ENCODE measurements around the gene MPND.

Gene MPND

DNA sequence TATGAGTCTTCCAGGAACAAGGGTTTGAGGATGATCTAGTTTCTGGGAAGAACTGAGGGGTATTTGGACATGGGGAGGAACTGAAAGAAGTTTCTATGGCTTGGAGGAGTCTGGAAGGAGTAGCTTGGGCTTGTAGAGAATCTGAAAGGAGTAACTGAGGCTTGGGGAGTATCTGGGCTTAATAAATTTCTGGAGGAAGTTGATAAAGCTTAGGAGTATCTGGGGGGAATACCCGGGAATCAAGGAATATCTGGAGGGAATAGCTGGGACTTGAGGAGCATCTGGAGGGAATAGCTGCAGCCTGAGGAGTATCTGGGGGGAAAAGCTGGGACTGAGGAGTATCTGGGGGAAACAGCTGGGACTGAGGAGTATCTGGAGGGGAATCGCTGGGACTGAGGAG, 22.9 kb upstream of the MPND start:
- DNase-seq (ENCODE audit: low spot score): no peak

DNA sequence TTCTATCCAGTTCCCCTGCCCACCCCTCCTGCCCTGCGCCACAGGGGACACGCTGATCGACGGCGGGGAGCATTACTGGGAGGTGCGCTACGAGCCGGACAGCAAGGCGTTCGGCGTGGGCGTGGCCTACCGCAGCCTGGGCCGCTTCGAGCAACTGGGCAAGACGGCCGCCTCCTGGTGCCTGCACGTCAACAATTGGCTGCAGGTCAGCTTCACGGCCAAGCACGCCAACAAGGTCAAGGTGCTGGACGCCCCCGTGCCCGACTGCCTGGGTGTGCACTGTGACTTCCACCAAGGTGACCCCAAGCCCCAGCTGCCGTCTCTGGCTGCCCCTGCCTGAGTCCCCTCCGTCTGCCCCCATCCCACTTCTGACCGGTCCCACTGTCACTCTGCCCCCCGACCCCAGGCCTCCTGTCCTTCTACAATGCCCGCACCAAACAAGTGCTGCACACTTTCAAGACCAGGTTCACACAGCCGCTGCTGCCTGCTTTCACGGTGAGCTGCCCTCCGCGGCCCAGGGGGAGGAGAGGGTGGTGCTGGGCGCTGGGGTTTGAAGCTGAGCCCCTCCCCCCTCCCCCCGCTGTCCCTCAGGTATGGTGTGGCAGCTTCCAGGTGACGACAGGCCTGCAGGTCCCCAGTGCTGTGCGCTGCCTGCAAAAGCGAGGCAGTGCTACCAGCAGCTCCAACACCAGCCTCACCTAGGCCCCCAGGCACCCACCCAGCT, 20.3 kb upstream of the MPND start:
- no peak for DNase-seq (ENCODE audit: low spot score)

DNA sequence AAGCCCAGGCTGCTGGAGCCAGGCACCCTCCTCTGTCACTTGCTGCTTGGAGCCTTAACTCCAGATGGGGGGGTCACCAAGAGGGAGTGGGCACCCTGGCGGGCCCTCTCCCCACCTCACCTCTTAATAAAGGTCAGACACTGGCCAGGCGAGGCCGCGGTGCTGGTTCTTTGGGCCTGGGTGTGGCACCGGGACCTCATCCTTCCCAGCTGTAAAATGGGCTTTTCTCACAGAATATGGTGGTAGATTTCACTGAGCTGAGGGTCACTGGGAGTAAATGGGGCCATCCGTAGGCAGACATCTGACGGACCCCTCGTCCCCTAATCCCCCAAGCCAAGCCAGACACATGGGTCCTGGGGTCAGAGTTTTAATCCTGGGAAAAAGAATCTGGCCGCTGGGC, 19.7 kb upstream of the MPND start:
- no peak for DNase-seq (ENCODE audit: low spot score)

DNA sequence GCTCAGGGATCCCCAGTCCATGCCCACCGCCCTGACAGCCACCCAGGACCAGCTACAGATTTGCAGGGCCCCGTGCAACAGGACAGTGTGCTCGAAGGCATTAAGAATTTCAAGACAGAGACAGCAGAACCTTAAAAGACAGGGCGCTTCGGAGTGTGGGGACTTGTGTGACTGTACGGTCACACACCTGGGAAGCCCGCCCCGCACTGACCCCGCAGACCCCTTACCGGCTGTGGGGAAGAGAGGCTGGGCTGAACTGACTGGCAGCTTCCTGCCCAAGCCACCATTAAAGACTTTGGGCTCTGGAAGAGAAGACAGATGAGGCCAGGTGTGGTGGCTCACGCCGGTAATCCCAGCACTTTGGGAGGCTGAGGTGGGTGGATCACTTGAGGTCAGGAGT, 19.1 kb upstream of the MPND start:
- no peak for DNase-seq (ENCODE audit: low spot score)

DNA sequence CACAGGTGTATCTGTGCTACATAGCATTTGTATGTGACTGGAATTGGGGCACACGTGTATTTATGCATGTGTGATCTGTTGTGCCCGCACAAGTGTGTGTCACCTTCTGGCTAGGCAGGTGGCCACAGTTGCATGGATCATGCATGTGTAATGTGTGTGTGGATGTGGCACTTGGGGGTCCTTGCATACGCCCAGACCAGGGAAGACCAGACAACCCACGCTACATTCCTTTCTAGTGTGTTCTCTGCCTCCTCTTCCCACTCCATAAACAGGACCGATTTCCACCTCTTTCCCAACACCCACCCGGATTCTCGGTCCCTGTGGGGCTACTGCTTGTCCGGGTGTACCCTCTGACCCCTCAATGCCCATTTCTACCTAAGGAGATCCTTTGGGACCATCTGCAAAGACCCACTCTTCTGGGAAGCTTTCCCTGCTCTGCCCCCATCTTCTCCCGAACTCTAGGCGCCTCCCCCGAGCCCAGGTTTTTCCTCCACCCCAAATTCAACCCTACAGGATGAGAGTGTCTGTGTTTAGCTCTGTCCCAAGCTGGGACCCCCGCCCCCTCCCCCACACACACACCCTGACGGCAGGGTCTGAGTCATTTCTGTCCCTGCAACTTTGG, 17.0 kb upstream of the MPND start:
- no peak for DNase-seq (ENCODE audit: low spot score)

DNA sequence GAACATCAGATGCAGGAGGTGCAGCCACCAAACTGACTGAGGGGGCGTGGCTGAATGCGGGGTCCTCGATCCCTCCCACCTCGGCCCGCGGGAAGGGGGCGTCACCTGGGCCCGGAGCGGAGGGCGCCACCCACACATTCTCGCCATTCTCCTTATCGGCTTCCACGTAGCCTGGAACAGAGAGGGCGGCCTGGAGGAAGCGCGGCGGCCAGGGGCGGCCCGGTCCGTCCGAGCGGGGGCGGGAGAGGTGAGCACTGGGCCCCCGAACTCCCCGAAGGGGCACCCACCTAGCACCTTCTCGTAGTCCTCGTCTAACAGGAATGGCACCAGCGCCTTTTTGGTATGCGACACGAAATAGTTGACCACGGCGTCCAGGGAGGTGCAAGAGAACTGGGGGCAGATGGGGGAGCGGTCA, 16.5 kb upstream of the MPND start:
- DNase-seq (ENCODE audit: low spot score): no peak

DNA sequence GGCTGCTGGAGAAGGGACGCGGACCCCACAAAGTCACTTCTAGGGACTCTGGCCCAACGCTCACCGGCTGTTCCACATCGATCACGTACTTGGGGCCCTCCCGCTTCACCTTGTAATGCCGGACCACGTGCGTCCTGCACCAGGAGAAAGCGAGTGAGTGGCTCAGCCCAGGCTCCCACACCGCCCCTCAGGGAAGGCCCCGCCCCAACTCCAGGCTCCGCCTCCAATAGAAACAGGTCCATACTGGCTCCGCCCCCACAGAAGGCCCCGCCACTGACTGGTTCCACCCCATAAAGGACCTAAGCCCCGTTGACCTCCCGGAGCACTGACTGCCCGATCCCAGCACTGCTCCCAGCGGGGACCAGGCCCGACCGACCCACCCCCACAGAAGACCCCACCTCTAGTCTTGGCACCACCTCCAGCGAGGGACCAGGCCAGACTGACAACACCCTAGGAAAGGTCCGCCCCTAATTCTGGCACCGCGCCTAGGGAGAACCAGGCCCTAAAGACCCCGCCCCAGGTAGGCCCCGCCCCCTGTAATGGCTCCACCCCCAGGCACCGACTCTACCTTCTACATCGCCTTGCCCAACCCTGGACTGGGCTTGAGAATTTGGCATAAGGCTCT, 16.0 kb upstream of the MPND start:
- DNase-seq (ENCODE audit: low spot score): no peak

DNA sequence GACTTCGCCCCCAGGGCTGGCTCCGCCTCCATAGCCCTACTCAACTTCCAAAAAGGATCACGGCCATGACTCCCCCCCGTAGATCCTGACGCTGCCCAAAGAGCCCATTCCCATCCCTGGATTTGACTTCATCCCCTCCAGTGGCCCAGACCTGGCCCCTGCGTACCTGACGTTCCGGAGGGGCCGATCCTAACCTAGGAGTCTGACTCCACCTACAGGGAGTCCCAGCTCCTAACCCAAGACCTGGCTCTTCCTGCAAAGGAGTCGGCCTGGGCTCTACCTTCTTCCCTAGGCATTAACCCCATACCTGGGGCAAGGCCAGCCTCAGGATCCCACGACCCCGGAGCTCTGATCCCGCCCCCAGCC, 15.5 kb upstream of the MPND start:
- no peak for DNase-seq (ENCODE audit: low spot score)

DNA sequence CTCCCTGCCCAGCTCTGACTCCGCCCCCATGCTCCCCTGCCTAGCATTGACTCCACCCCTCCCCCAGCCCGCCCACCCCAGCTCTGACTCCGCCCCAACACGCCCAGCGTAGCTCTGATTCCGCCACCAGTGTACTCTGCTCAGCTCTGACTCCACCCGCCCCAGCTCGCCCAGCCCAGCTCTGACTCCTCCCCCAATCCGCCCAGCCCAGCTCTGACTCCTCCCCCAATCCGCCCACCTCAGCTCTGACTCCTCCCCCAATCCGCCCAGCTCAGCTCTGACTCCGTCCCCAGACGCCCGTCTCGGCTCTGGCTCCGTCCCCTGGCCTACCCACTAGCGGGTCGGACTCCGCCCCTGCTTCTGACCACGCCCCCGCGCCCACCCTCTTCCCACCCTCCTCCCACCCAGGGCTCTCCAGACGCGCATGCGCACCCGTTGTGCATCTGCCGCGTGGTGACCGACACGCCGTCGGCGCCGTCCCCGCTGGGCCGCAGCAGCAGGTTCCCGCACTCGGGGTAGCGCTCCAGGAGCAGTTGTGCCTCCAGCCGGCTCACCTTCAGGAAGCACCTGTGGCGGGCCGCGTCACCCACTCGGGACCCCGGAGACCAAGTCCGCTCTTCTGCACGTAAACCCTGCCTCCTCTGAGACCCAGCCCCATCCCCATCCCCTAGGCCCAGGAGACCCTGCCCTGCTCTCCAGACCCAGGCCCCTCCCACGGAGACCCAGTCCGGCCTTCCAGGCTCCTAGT, 14.9 kb upstream of the MPND start:
- peak; percentile 94 for DNase-seq (ENCODE audit: low spot score)

DNA sequence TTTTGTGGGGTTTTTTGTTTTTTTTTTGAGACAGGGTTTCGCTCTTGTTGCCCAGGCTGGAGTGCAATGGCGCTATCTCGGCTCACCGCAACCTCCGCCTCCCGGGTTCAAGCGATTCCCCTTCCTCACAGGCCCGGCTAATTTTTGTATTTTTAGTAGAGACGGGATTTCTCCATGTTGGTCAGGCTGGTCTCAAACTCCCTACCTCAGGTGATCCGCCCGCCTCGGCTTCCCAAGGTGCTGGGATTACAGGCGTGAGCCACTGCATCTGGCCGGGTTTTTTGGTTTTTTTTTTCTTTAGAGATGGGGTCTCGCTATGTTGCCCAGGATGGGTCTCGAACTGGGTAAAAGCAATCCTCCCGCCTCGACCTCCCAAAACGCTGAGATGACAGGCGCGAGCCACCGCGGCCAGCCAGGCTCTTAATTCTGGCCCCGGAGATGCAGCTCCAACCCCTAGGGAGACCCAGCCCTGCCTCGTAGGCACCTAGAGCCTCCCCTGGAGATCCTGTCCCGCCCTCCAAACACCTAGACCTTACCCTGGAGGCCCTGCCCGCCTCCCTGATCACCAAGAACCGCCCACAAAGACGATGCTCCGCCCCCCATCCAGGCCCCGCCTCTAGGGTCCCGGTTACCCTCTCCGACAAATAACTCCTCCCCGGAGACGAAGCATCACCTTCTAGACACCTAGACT, 14.2 kb upstream of the MPND start:
- peak; percentile 58 for DNase-seq (ENCODE audit: low spot score)

DNA sequence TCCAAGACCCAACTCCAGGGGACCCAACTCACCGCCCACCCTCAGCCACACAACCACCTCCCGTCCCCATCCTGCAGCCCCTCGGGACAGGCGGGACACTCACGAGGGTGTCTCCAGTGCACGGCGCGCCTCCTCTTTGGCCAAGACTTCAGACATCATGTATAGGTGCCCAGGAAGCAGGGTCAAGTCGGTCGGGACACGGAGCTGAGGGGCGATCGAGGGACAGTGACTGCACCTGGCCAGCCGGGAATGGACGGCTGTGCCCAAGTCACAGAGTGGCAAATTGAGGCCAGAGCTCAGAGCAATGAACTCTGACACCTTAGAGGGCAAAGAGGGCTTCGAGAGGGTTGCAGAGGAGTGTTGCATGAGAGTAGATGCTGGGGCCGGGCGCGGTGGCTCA, 13.5 kb upstream of the MPND start:
- no peak for DNase-seq (ENCODE audit: low spot score)

DNA sequence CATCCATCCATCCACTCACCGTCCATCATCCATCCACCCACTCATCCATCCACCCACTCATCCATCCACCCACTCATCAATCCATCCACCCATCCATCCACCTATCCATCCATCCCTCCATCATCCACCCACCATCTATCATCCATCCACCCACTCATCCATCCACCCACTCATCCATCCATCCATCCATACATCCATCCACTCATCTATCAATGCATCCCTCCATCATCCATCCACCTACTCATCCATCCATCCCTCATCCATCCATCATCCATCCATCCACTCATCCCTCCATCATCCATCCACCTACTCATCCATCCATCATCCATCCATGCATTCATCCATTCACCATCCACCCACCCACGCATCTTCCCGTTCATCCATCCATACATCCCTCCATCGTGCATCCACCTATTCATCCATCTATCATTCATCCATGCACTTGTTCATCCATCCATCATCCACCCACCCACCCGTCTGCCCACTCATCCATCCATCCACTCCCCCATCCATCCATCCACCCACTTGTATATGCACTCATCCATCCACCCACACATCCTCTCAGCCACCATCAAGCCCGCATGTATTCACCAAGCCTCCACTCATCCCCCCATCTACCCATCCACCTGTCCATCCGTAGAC, 8.3 kb upstream of the MPND start:
- DNase-seq (ENCODE audit: low spot score): no peak

DNA sequence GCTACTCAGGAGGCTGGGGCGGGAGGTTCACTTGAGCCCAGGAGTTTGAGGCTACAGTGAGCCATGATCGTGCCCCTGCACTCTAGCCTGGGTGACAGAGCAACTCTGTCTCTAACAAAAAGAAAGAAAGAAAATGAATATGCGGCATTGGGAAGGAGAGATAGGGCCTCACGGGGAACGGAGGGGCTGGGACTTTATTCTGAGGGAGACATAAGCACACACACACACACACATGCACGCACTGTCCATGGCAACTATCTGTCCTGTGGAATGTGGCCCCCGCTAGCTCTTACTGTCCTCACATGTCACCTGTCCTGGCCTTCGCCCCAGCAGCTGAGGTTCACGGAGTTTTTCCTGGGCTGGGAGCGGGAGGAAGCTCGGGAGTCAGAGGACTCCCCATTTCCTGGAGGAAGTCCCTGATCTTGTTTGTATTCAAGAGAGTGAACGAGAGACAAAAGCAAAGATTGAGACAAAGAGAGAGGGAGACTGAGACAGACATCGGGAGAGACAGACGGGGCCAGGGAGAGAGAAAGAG, 5.4 kb upstream of the MPND start:
- no peak for DNase-seq (ENCODE audit: low spot score)

DNA sequence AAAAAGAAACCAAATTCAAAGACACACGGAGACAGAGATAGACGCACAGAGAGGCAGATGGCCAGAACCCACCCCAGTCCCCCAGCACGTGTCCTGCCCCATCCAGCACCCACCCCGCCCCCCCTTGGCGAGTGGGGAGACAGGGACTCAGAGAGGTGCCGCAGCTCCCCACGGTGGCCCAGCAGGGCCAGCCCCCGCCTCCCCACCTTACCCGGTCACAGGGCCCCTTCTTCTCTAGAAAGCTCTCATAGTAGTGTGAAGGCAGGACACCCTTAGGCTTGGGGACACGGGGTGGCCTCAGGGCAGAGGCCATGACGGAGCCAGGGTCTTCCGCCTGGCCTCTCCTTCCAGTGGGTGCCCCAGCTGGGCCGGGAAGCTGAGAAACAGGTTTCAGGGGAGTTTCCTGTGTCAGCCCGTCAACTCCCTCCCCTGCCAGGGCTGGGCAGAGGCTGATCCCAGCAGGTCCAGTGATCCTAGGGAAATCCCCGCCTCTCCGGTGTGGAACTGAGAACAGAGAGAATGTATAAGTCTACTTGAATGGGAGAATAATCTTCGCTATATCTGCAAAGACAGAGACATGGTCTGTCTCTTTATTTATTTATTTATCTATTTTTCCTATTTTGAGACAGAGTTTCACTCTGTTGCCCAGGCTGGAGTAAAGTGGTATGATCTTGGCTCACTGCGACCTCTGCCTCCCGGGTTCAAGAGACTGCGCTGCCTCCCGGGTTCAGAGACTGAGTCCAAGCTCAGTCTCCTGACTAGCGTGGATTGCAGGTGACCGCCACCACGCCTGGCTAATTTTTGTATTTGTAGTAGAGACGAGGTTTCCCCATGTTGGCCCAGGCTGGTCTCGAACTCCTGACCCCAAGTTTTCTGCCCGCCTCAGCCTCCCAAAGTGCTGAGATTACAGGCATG, 4.7 kb upstream of the MPND start, which contains the start of gene STAP2:
Gene STAP2, minus strand, starts transcription at position 387 of the 915 bp plus-strand sequence. Its CDS starts 74 bp downstream, at position 313.
- DNase-seq (ENCODE audit: low spot score): no peak

DNA sequence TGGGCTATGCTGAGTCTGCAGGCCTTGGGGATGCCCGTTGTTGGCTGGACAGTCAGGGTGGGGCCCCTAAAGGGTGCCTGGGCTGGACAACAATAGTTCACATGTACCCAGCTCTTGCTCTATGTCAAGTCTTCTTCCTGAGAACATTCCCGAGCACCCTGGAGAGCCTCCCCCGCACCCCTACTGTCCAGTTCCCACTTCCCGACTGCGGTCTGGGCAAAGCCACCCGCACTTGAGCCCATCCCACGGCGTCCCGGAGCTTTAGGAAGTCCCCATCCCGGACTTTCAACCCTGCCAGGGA, 1.1 kb upstream of the MPND start:
- DNase-seq (ENCODE audit: low spot score): no peak

DNA sequence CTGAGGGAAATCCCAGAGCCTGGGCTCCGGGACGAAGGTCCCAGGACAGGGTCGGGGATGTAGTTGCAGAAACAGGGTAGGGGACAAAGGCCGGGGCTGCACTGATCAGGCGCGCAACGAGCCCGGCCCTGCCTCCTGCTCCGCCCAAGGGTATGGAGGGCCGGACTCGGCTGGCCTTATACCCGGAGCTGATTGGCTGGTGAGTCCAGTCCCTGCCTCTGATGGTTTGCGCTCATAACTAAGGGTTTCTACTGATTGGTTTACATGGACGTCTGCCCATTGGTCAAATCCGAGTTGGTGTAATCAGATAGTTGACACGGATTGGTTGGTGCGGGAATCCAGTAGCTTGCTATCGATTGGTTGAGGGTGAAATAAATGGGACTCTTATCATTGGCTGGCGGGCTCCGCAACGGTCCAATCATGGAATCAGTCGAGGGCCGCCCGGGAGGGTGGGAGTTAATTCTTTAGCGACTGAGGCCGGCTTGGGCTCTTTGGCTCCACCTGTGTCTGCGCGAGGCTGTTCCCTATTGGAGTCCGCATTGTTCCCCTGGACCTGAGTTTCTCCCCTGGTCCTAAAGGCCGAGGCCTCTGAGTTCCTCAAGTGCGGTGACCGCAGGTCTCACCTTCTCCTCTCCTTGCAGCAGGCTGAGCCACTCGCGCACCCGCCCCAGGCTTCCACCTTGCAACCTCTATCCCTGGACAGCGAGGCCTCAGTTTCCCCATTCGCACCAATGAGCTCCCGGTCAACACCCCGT, 570 bp upstream of the MPND start:
- peak; percentile 89 for DNase-seq (ENCODE audit: low spot score)

DNA sequence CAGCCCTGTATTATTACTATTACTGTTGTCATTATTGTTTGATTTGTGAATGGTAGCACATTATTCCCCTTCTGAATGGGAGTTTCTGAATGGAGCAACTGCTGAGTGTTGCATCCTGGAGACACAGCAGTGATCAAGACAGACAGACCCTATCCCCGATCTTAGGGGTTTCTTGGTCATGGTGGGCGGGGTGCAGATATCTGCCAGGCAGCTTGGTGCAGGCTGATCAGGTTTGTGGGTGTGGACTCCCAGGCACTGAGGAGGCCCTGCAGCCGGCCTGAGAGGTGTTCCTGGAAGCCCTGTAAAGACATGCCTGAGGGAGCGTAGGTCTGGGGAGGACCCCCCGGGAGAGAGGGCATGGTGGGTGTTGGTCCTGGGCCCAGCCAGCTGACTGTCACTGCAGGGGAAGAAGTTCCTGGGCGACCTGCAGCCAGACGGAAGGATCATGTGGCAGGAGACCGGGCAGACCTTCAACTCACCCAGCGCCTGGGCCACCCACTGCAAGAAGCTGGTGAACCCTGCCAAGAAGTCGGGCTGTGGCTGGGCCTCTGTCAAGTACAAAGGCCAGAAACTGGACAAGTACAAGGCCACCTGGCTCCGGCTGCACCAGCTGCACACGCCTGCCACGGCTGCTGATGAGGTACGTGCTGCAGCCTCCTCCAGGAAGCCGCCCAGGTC, 2.1 kb downstream of the MPND start:
- no peak for DNase-seq (ENCODE audit: low spot score)

DNA sequence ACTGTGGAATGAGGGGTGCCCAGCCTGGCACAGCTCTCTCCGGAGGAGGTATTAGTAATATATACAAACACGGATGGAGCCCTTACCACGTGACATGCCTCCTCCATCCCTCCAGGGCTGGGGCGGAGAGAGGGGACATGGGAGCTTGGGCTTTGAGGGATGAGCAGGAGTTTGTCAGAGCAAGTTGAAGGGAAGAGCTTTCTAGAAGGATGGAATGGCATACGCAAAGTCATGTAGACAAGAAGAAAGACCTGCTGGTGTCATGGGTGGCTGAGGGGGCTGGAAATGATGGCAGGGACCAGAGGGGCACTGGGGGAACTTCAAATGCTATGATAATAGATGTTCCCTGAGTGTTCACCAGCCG, 2.6 kb downstream of the MPND start:
- no peak for DNase-seq (ENCODE audit: low spot score)

DNA sequence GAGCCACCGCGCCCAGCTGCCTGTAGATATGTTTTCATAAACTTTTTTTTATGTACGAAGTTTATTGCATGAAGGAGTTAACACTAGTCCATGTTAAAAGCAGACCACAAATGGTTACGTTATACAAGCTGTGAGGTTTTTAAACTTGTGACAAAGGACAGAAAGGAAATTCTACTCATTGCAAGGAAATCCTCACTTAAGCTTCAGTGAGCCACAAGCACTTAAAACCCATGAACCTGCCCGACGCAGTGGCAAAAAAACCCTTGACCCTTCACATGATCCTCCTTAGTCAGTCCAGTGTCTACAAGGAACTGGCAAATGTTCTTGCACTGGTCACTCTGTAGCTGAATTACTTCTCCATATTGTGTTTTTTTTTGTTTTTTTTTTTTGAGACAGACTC, 4.2 kb downstream of the MPND start:
- no peak for DNase-seq (ENCODE audit: low spot score)

Measured in HuH-7 (cell line).